NCI-H187 (cell line): ENCODE results near the gene SLC4A1.

ENCODE experiments used
- DNase-seq, 2 experiments: peaks; one replicate each; lab custom pipeline; 2025; lab: John Stamatoyannopoulos, UW

Gene SLC4A1

GRCh38 chr17:44205962-44206824 is 61.7 kb downstream of the SLC4A1 start:
- no peak for DNase-seq

DNA sequence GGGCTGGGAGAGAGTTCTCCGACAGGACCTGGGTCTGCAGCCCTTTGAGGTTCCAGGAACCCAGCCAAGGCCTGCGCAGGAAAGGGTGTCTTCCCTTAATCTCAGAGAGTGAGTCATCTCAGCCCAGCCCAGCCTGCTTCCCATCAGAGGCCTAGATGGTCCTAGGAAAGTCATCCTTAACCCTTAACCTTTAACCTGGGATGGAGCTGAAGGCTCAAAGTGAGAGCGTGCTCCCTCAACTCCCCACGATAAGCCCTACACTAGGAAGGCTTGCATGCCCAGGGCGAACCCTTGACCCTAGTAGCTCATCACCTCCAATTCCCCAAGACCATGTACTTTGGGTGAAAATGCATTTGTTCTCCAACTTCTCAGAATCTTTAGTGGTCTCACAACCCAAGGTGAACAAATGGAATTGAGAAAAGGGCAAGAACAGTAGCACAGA is 63.5 kb downstream of the SLC4A1 start:
- DNase-seq = no peak

DNA sequence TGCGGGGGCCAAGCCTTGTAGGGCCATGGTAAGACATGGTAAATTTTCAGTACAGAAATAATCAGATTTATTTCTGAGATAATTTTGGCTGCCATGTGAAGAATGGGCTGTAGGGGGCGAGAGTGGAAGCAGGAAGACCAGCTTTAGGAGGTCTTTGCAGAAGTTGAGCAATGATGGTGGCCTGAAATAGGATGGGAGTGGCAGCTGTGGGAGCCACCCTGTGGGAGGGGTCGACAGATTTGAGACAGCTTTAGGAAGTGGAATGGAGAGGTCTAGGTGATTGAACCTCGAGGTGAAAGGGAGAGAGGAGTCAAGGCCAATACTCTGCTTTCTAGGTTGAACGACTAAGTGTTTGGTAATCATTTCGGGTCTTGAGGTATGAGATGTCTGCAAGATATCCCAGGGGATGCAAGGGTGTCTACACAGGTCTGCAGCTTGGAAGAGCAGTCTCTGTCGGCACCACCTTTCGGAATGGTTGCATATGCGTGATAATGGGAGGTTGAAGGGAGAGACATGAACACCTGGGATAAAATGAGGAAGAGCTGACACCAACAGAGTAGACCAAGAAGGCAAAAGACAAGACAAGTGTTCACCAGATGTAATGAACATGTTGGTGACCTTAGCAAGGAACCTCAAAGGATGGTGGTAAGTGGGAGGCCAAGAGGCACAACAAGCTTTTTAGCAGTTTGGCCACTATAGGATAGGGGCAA is 64.0 kb downstream of the SLC4A1 start:
- no peak for DNase-seq

- DNase-seq = no peak
These were observed 65.2 kb downstream of the SLC4A1 start for GRCh38 chr17:44202756-44203155.

- no peak for DNase-seq
These were observed 67.3 kb downstream of the SLC4A1 start for GRCh38 chr17:44200478-44201155.

GRCh38 chr17:44199553-44200477 is 68.1 kb downstream of the SLC4A1 start, which contains the start of gene ATXN7L3:
Gene ATXN7L3, minus strand, starts transcription at chr17:44199884. Its CDS starts 1,814 bp downstream, at chr17:44198070.
- DNase-seq = peak; percentile 95 to 98

DNA sequence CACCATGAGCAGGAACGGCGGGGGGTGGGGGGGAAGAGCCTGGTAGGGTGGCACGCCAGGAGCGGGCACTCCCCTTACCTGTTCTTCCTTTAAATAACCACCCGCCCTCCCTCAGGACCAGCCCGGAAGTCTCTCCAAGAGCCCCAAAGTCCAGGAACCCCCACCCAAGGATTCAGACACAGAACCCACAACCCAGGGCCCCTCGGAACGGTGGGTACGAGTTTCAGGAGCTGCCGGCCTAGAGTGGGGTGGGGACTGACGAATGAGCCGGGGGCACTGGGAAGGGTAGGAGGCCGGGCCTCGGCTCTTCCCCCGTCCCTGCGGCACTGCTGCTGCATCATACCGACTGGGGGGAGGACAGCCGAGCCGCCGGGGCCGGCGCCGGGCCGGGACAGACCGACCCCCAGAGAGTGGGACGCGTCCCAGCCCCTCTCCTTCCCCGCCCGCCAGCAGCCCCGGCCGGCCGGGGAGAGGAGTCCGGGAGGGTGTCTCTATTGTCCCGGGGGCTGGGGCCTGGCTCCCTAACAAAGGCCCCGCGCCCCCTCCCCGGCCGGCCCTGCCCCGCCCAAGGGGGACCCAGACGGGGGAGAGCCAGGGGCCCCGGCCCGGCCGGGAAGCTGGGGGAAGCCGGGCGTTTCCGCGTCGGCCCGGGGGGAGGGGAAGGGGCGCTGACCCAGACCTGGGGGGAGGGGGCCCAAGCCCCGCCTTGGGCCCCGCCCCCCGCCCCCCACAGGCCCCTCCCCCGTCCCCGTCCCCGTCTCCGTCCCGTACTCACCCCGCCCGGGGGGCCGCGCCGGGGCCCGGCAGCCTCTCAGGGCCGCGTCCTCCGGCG is 69.0 kb downstream of the SLC4A1 start:
- DNase-seq = no peak
